Central memory CD8-positive, alpha-beta T cell (primary cell): ENCODE results near the gene MS4A4E.
"Not testable (repeated sequence)": the region's sequence is repeated elsewhere in the genome, so short reads cannot be mapped to it uniquely, and the experiment has no call there.

Experiments used
- ATAC-seq: fragments of 150-1000 bp; cut with Tn5 transposase; replicated peaks from 2 replicates; pipeline ENCODE4 v1.10.0; 2022; ENCODE audit warnings: mild to moderate bottlenecking, moderate FRiP score, moderate number of reproducible peaks; ENCODE audit not compliant: poor library complexity, severe bottlenecking; ENCODE audit errors: extremely low read depth
- DNase-seq, 2 donors: peaks; one replicate each; pipeline ENCODE4 v3.0.0; 2021; ENCODE audit warnings: low spot score in 2 of 2
- H3K27ac Mint-ChIP-seq: one replicate; pipeline ENCODE4 v1.8.0; 2022; ENCODE audit warnings: low read depth, mild to moderate bottlenecking, moderate library complexity, mixed read lengths
- H3K27me3 Mint-ChIP-seq: one replicate; pipeline ENCODE4 v1.8.0; 2022; ENCODE audit warnings: mixed read lengths
- H3K36me3 Mint-ChIP-seq: one replicate; pipeline ENCODE4 v1.8.0; 2022; ENCODE audit warnings: mild to moderate bottlenecking, moderate library complexity, mixed read lengths; ENCODE audit not compliant: insufficient read depth
- H3K4me1 Mint-ChIP-seq: one replicate; pipeline ENCODE4 v1.8.0; 2022; ENCODE audit warnings: mixed read lengths
- H3K4me3 Mint-ChIP-seq: one replicate; pipeline ENCODE4 v1.8.0; 2022; ENCODE audit warnings: mild to moderate bottlenecking, moderate library complexity, mixed read lengths
- H3K9me3 Mint-ChIP-seq: one replicate; pipeline ENCODE4 v1.8.0; 2022; ENCODE audit warnings: mixed read lengths

MS4A4E gene

DNA sequence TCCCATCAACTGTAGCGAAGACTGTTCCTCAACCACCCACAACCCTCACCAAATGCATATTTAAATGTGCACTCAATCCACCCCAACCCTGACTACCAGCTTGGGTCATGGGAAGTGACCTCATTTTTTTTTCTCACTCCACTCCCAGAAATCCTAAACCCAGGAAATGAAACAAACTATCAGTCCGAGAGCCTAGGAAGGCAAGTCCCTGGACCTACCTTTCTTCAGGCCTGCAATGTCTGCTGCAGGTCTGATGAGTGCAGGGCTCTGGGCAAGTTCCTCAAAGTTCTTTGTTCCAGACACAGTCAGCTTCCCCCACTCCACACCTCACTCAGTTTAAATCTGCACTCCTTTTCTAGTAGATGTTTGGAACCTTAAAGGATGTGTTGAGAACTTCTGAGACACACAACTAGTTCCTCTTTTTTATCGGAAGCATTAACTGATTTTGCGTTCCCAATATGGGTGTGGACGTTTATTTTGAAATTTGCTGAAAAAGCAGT is at the start of gene MS4A4E:
Gene MS4A4E (minus strand): TSS at position 398 of the 500 bp plus-strand sequence. CDS start 13,082 bp downstream, outside the sequence.
- Mint-ChIP-seq H3K4me3 (no peak within 1 kb of the TSS), H3K27ac (no peak within 1 kb of the TSS)
- no peak for DNase-seq

DNA sequence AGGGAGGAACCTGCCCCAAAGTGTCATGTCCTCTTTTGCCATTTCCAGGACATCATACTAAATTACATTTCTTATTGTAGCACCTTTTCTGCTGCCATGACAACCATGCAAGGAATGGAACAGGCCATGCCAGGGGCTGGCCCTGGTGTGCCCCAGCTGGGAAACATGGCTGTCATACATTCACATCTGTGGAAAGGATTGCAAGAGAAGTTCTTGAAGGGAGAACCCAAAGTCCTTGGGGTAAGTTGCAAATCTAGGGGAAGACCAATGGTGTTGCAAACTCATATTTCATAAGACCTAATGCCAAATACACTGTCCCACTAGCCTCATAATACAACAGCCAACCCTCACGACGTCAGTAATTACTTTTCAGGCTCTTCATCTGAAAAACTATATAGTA is 49.2 kb upstream of the MS4A4E start:
- Mint-ChIP-seq H3K27me3 (peaks cover 56% of the 10 kb centered on the region), H3K27ac (no peak overlapping the region), H3K4me3 (no peak overlapping the region), H3K9me3 (no peaks in the 10 kb centered on the region), H3K4me1 (no peaks in the 10 kb centered on the region), H3K36me3 (no peaks in the 10 kb centered on the region)
- no peak for ATAC-seq
- DNase-seq, result no peak

More for the DNA sequence above, at the start of gene MS4A4E:
- Mint-ChIP-seq H3K27me3 (peaks cover 69% of the 10 kb centered on the region), H3K9me3 (no peaks in the 10 kb centered on the region), H3K4me1 (no peaks in the 10 kb centered on the region), H3K36me3 (no peaks in the 10 kb centered on the region)
- no peak for ATAC-seq

DNA sequence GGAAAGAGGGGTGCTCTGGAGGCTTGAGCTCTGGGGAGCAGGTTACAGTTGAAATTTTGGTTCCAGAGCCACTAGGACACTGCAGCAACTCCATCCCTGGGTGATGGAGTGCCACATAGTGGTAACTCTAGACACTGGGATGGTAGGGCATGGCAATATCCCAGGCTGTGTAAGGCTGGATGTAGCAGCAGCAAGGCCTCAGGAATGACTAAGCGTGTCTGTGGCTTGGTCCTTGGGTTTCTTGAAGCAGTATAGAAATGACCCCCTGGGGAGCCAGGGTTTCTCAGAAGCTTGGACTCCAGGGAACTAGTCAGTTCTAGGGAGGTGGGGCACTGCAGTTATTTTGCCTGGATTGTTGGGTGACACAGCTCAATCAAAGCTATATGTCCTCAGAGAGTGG is 45.6 kb upstream of the MS4A4E start:
- ATAC-seq (no peak), DNase-seq (no peak)
- no peaks in the 10 kb centered on the region for H3K9me3 Mint-ChIP-seq
- H3K27me3 Mint-ChIP-seq, result peaks cover 55% of the 10 kb centered on the region
- H3K27ac Mint-ChIP-seq, result no peak overlapping the region
- no peaks in the 10 kb centered on the region for H3K4me1 Mint-ChIP-seq
- H3K36me3 Mint-ChIP-seq, result no peaks in the 10 kb centered on the region
- no peak overlapping the region for H3K4me3 Mint-ChIP-seq

DNA sequence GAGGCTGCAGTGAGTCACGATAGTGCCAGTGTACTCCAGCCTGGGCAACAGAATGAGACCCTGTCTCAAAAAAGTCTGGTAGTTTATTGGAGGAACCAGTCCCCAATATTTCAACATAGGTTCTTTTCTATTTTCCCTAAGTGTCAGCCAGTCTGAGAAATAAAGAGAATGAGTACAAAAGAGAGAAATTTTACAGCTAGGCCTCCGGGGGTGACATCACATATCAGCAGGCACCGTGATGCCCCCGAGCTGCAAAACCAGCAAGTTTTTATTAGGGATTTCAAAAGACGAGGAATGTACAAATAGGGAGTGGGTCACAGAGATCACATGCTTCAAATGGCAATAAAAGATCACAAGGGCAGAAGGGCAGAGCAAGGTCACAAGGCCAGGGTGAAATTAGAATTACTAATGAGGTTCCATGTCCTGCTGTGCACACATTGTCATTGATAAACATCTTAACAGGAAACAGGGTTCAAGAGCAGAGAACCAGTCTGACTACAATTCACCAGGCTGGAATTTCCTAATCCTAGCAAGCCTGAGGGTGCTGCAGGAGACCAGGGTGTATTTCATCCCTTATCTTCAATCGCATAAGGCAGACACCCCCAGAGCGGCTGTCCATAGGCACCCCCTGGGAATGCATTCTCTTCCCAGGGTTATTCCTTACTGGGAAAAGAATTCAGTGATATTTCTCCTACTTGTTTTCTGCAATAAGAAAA is 42.6 kb upstream of the MS4A4E start:
- H3K27ac Mint-ChIP-seq, DNase-seq, H3K36me3 Mint-ChIP-seq: not testable (repeated sequence)

DNA sequence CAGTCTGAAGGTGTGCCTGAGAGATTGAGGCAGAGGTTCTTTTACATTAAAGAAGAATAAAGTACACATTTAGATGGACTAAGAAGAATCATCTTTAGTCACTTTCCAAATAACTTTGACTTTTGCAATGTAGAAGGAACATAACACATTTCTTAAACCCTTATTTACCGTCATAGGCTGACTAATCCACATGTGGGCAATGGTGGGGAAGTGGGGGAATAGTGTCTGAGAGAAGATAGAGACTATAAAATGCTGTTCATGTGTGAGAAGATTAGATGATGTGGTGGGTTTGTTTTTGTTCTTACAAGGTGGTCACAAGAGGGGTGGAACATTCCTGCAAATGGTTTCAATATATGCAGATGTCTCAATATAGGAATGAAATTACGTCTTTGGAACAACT is 39.3 kb upstream of the MS4A4E start:
- Mint-ChIP-seq H3K4me1 (no peaks in the 10 kb centered on the region), H3K27ac (no peak overlapping the region), H3K4me3 (no peak overlapping the region), H3K27me3 (peaks cover 38% of the 10 kb centered on the region), H3K9me3 (no peaks in the 10 kb centered on the region), H3K36me3 (no peaks in the 10 kb centered on the region)
- DNase-seq (no peak), ATAC-seq (no peak)

More for the DNA sequence above, 42.6 kb upstream of the MS4A4E start:
- H3K4me3 Mint-ChIP-seq, H3K9me3 Mint-ChIP-seq, H3K4me1 Mint-ChIP-seq, ATAC-seq: not testable (repeated sequence)
- H3K27me3 Mint-ChIP-seq, result peaks cover 61% of the 10 kb centered on the region

DNA sequence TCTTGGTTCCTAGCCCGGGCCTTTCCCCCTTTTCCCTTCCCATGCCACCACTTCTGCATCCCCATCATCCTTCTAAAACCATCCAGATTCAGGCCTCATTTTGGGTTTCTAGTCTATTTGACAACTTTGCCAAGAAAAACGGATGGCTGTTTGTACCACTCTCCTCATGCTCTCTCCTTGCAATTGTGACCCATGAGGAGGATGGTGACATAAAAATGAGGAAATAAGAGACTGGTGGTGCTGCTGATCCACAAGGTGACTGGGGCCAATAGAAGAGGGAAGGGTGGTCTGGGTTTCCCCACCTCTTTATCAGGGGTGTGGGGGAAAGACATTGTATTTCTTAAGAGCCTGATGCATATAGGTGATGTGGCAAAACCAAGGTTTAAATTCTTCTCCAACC is 38.5 kb upstream of the MS4A4E start:
- Mint-ChIP-seq H3K4me3 (no peak overlapping the region), H3K4me1 (no peaks in the 10 kb centered on the region), H3K9me3 (no peaks in the 10 kb centered on the region), H3K27me3 (peaks cover 38% of the 10 kb centered on the region), H3K36me3 (no peaks in the 10 kb centered on the region), H3K27ac (no peak overlapping the region)
- no peak for ATAC-seq
- DNase-seq, result no peak

DNA sequence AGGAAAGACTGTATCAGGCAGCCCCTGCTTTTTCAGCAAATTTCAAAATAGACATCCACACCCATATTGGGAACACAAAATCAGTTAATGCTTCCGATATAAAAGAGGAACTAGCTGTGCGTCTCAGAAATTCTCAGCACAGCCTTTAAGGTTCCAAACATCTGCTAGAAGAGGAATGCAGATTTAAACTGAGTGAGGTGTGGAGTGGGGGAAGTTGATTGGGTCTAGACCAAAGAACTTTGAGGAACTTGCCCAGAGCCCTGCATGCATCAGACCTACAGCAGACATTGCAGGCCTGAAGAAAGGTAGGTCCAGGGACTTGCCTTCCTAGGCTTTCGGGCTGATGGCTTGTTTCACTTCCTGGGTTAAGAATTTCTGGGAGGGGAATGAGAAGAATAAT is 37.5 kb upstream of the MS4A4E start, which contains the start of gene MS4A4A:
Gene MS4A4A (plus strand): TSS at position 255 of the 400 bp plus-strand sequence. CDS start 10 bp downstream, at position 265.
- DNase-seq (no peak), ATAC-seq (no peak)
- Mint-ChIP-seq H3K4me1 (no peaks in the 10 kb centered on the region), H3K4me3 (no peak within 1 kb of the TSS), H3K9me3 (no peaks in the 10 kb centered on the region), H3K27me3 (peaks cover 28% of the 10 kb centered on the region), H3K27ac (no peak within 1 kb of the TSS), H3K36me3 (no peaks in the 10 kb centered on the region)

DNA sequence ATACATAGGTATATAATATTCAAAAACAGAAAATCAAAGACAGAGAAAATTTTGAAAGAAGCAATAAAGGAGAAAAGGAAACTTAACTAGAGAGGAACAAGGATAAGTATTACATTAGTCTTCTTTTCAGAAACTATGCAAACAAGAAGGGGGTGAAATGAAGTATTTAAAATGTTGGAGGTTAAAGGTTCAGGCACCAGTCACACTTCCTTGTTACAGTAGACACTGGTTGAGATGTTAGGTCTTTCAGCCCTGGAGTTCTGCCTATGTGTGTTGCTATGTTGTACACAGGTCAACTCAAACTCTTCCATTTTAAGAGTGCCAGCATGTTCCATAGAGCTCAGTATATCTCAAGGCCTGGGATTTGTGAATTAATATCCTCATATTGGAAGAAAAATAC is 31.5 kb upstream of the MS4A4E start:
- Mint-ChIP-seq H3K27me3 (peaks cover 57% of the 10 kb centered on the region), H3K36me3 (no peaks in the 10 kb centered on the region), H3K4me3 (no peak overlapping the region), H3K27ac (no peak overlapping the region), H3K4me1 (no peaks in the 10 kb centered on the region), H3K9me3 (no peaks in the 10 kb centered on the region)
- ATAC-seq (no peak), DNase-seq (no peak)

DNA sequence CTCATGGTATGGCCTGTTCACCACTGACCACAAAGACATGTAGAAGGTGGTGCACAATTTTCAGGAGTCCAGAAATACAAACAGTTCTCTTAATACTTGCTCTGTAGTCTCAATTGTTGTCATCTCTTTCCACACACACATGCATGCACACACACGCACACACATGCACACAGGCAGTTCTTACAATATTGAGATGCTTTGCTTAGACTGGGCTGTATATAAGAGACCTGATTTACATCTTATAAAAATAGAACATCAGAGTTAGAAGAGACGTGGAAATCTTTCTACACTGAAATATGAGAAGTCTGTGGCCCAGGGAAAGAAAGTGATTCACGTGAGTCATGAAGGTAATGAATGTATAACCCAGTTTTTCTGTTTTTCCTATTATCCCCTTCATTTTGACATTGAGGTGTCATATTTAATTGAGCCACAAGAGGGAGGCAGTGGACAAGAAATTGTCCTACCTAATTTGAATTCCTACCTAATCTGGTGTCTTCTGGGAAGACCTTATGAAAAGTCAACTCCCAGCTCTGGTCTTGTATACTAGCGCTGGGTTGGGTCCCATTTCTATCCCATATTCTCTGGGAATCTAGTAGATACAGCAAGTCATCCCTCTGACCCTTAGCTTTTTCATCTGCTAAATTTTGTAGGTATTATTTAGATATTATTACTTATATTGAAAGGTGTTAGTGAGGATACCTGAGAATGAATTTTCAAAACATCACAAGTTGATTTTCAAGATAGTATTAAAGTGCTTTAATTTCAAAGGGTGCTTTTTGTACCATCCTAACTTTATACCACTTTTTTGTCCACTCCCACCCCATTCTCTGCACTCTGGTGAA is 22.7 kb upstream of the MS4A4E start:
- H3K4me3 Mint-ChIP-seq, result no peak overlapping the region
- H3K4me1 Mint-ChIP-seq, result no peaks in the 10 kb centered on the region
- no peaks in the 10 kb centered on the region for H3K36me3 Mint-ChIP-seq
- peaks cover 40% of the 10 kb centered on the region for H3K27me3 Mint-ChIP-seq
- no peak for ATAC-seq
- DNase-seq, result no peak
- no peak overlapping the region for H3K27ac Mint-ChIP-seq
- no peaks in the 10 kb centered on the region for H3K9me3 Mint-ChIP-seq

DNA sequence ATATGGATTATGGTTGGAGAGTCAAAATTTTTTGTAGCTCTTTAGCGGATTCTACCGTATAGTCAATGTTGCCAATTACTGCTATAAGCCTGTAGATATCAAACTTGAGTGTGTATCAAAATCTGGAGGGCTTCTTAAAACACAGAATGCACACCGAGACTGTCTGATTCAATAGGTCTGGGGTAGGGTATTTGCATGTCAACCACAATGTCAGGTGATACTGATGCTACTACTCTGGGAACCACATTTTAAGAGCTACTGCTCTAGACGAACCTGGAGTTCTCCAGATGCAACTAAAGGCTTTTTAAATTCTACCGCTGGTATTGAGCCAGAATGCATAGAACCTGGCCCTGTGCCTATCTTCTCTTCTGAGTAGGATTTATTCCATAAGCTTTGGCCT is 21.7 kb upstream of the MS4A4E start:
- H3K27me3 Mint-ChIP-seq, result peaks cover 39% of the 10 kb centered on the region
- no peak overlapping the region for H3K27ac Mint-ChIP-seq
- H3K4me1 Mint-ChIP-seq, result no peaks in the 10 kb centered on the region
- H3K36me3 Mint-ChIP-seq, result no peaks in the 10 kb centered on the region
- DNase-seq (no peak), ATAC-seq (no peak)
- H3K9me3 Mint-ChIP-seq, result no peaks in the 10 kb centered on the region
- no peak overlapping the region for H3K4me3 Mint-ChIP-seq

DNA sequence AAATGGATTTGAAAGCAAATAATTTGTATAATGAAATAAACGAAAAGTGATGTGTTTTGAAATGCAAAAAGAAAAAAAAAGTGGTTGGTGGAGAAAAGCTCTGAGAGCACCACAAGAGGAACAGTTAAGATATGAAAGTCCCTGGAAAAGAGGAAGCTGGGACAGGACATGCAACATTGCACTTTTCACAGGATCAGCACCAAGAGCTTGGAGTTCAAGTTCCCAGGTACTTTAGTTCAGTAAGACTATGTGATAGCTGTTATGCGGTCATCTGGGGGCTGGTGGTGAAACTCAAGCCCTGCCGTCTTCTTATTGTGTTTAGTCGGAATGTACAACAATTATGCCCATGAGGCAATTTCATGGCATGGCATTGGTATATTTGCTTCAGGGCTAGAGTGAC is 20.5 kb upstream of the MS4A4E start:
- Mint-ChIP-seq H3K4me3 (no peak overlapping the region), H3K4me1 (no peaks in the 10 kb centered on the region), H3K9me3 (no peaks in the 10 kb centered on the region), H3K27ac (no peak overlapping the region), H3K27me3 (peaks cover 30% of the 10 kb centered on the region), H3K36me3 (no peaks in the 10 kb centered on the region)
- no peak for ATAC-seq
- DNase-seq, result no peak

DNA sequence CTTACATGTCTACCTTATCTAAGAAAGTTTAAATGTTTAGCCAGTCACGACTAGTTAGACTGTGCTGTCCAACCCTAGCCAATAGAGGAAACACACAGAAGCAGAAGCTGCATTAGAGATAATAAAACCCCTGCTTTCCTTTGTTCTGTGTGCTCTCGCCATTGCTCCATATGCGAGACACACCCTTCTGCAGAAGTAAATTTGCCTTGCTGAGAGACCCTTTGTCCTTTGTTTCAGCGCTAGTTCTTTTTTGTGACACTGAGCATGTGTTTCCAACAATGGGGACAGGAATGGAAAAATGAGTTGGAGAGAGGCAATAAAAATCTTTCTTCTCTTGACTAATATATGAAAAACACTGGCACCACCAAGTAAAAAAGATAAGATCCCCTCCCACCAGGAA is 18.1 kb upstream of the MS4A4E start:
- no peaks in the 10 kb centered on the region for H3K4me1 Mint-ChIP-seq
- peaks cover 23% of the 10 kb centered on the region for H3K27me3 Mint-ChIP-seq
- DNase-seq (no peak), ATAC-seq (no peak)
- H3K9me3 Mint-ChIP-seq, result no peaks in the 10 kb centered on the region
- no peak overlapping the region for H3K27ac Mint-ChIP-seq
- H3K4me3 Mint-ChIP-seq, result no peak overlapping the region
- H3K36me3 Mint-ChIP-seq, result no peaks in the 10 kb centered on the region
